ENCODE measurements around the gene FGF18.

DNA sequence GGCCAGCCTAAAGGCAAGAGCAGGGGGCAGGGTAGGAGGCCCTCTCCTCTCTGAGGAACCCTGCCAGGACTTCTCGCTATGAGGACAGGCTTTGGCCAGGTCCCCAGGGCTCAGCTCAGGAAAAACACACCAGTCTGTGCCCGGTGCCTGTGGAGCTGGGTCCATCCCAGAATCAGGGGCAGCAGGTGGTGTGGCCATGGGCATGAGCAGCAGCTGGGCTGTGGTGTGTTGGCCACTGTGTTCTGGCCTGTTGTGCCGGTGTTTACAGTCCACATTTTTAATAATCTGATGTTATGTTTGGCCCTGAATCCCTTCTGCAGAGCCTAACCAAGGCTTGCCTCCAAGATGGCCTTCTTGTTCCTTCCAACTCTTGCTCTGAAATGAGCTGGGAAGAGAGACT, 77.0 kb downstream of the FGF18 start:
- TF ChIP-seq, protein P1, sequence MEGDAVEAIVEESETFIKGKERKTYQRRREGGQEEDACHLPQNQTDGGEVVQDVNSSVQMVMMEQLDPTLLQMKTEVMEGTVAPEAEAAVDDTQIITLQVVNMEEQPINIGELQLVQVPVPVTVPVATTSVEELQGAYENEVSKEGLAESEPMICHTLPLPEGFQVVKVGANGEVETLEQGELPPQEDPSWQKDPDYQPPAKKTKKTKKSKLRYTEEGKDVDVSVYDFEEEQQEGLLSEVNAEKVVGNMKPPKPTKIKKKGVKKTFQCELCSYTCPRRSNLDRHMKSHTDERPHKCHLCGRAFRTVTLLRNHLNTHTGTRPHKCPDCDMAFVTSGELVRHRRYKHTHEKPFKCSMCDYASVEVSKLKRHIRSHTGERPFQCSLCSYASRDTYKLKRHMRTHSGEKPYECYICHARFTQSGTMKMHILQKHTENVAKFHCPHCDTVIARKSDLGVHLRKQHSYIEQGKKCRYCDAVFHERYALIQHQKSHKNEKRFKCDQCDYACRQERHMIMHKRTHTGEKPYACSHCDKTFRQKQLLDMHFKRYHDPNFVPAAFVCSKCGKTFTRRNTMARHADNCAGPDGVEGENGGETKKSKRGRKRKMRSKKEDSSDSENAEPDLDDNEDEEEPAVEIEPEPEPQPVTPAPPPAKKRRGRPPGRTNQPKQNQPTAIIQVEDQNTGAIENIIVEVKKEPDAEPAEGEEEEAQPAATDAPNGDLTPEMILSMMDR (IDR thresholded peaks at IDR 0.05): no peak
- no peak for TF ChIP-seq POLR2A (IDR thresholded peaks at IDR 0.05)
